ENCODE results near the gene IFT43. TPM values are rescaled to one million over a fixed set of nuclear protein-coding genes. Genes with fewer than 3 reads are reported as not detected.

IFT43 gene
- total RNA-seq, 1 donor from 2014 or later: 8.9 TPM

GRCh38 chr14:76011930-76012329, 26.4 kb downstream of the IFT43 start:
- no peaks in the 10 kb centered on the region for H3K27me3 Mint-ChIP-seq
- no peak overlapping the region for H3K4me3 Mint-ChIP-seq
- DNase-seq: no peak
- intact Hi-C loops (cut with micrococcal nuclease): no loop called here
- no peaks in the 10 kb centered on the region for H3K4me1 Mint-ChIP-seq
- H3K9me3 Mint-ChIP-seq: peaks cover under 1% of the 10 kb centered on the region
- H3K27ac Mint-ChIP-seq: no peak overlapping the region
- no peaks in the 10 kb centered on the region for H3K36me3 Mint-ChIP-seq (ENCODE audit: low read depth)

GRCh38 chr14:76012354-76012753, 26.8 kb downstream of the IFT43 start:
- DNase-seq: no peak
- H3K4me3 Mint-ChIP-seq: no peak overlapping the region
- H3K36me3 Mint-ChIP-seq (ENCODE audit: low read depth): no peaks in the 10 kb centered on the region
- intact Hi-C loops (cut with micrococcal nuclease): no loop called here
- H3K27ac Mint-ChIP-seq: no peak overlapping the region
- H3K27me3 Mint-ChIP-seq: no peaks in the 10 kb centered on the region
- H3K4me1 Mint-ChIP-seq: no peaks in the 10 kb centered on the region
- H3K9me3 Mint-ChIP-seq: peaks cover 4% of the 10 kb centered on the region

GRCh38 chr14:76015191-76015590, 29.6 kb downstream of the IFT43 start:
- no peak overlapping the region for H3K4me3 Mint-ChIP-seq
- no peak for DNase-seq
- H3K9me3 Mint-ChIP-seq: peaks cover 17% of the 10 kb centered on the region
- H3K4me1 Mint-ChIP-seq: no peaks in the 10 kb centered on the region
- intact Hi-C loops (cut with micrococcal nuclease): no loop called here
- H3K27me3 Mint-ChIP-seq: no peaks in the 10 kb centered on the region
- peaks cover 8% of the 10 kb centered on the region for H3K36me3 Mint-ChIP-seq (ENCODE audit: low read depth)
- H3K27ac Mint-ChIP-seq: no peak overlapping the region

GRCh38 chr14:76015668-76016067, 30.1 kb downstream of the IFT43 start:
- intact Hi-C loops (cut with micrococcal nuclease): no loop called here
- Mint-ChIP-seq H3K27ac (no peak overlapping the region), H3K4me1 (no peaks in the 10 kb centered on the region), H3K27me3 (no peaks in the 10 kb centered on the region), H3K36me3 (ENCODE audit: low read depth) (peaks cover 10% of the 10 kb centered on the region), H3K4me3 (no peak overlapping the region), H3K9me3 (peaks cover 22% of the 10 kb centered on the region)
- DNase-seq: no peak

GRCh38 chr14:76019676-76020075, 34.1 kb downstream of the IFT43 start:
- no peak overlapping the region for H3K4me3 Mint-ChIP-seq
- no peaks in the 10 kb centered on the region for H3K27me3 Mint-ChIP-seq
- peaks cover 2% of the 10 kb centered on the region for H3K4me1 Mint-ChIP-seq
- peaks cover 10% of the 10 kb centered on the region for H3K36me3 Mint-ChIP-seq (ENCODE audit: low read depth)
- H3K27ac Mint-ChIP-seq: no peak overlapping the region
- DNase-seq: no peak
- peaks cover 22% of the 10 kb centered on the region for H3K9me3 Mint-ChIP-seq
- intact Hi-C loops (cut with micrococcal nuclease): no loop called here

- no peak overlapping the region for H3K4me3 Mint-ChIP-seq
- intact Hi-C loops (cut with micrococcal nuclease): no loop called here
- peaks cover 15% of the 10 kb centered on the region for H3K9me3 Mint-ChIP-seq
- DNase-seq: no peak
- H3K27ac Mint-ChIP-seq: no peak overlapping the region
- no peaks in the 10 kb centered on the region for H3K27me3 Mint-ChIP-seq
- peaks cover 2% of the 10 kb centered on the region for H3K4me1 Mint-ChIP-seq
- peaks cover 10% of the 10 kb centered on the region for H3K36me3 Mint-ChIP-seq (ENCODE audit: low read depth)
These were observed 37.4 kb downstream of the IFT43 start for GRCh38 chr14:76022991-76023390.

GRCh38 chr14:76023757-76024156, 38.2 kb downstream of the IFT43 start:
- intact Hi-C loops (cut with micrococcal nuclease): no loop called here
- Mint-ChIP-seq H3K4me3 (no peak overlapping the region), H3K4me1 (peaks cover 2% of the 10 kb centered on the region), H3K9me3 (peaks cover 15% of the 10 kb centered on the region), H3K36me3 (ENCODE audit: low read depth) (peaks cover 10% of the 10 kb centered on the region), H3K27ac (no peak overlapping the region), H3K27me3 (no peaks in the 10 kb centered on the region)
- no peak for DNase-seq

GRCh38 chr14:76024211-76024907, 38.8 kb downstream of the IFT43 start:
- peaks cover 2% of the 10 kb centered on the region for H3K4me1 Mint-ChIP-seq
- DNase-seq: no peak
- peaks cover 9% of the 10 kb centered on the region for H3K36me3 Mint-ChIP-seq (ENCODE audit: low read depth)
- intact Hi-C loops (cut with micrococcal nuclease): no loop called here
- H3K4me3 Mint-ChIP-seq: no peak overlapping the region
- H3K27ac Mint-ChIP-seq: no peak overlapping the region
- H3K27me3 Mint-ChIP-seq: no peaks in the 10 kb centered on the region
- peaks cover 13% of the 10 kb centered on the region for H3K9me3 Mint-ChIP-seq

- intact Hi-C loops (cut with micrococcal nuclease): no loop called here
- H3K4me3 Mint-ChIP-seq: no peak overlapping the region
- H3K4me1 Mint-ChIP-seq: no peaks in the 10 kb centered on the region
- no peaks in the 10 kb centered on the region for H3K36me3 Mint-ChIP-seq (ENCODE audit: low read depth)
- H3K9me3 Mint-ChIP-seq: no peaks in the 10 kb centered on the region
- DNase-seq: no peak
- H3K27ac Mint-ChIP-seq: no peak overlapping the region
- no peaks in the 10 kb centered on the region for H3K27me3 Mint-ChIP-seq
These were observed 49.0 kb downstream of the IFT43 start for GRCh38 chr14:76034566-76034965.

GRCh38 chr14:76040704-76041103, 55.1 kb downstream of the IFT43 start:
- H3K27me3 Mint-ChIP-seq: no peaks in the 10 kb centered on the region
- no peaks in the 10 kb centered on the region for H3K36me3 Mint-ChIP-seq (ENCODE audit: low read depth)
- no peak for DNase-seq
- no peak overlapping the region for H3K27ac Mint-ChIP-seq
- H3K9me3 Mint-ChIP-seq: no peaks in the 10 kb centered on the region
- no peaks in the 10 kb centered on the region for H3K4me1 Mint-ChIP-seq
- intact Hi-C loops (cut with micrococcal nuclease): no loop called here
- no peak overlapping the region for H3K4me3 Mint-ChIP-seq

- Mint-ChIP-seq H3K4me1 (no peaks in the 10 kb centered on the region), H3K4me3 (no peak overlapping the region), H3K27ac (no peak overlapping the region), H3K36me3 (ENCODE audit: low read depth) (no peaks in the 10 kb centered on the region), H3K27me3 (no peaks in the 10 kb centered on the region), H3K9me3 (no peaks in the 10 kb centered on the region)
- DNase-seq: no peak
- intact Hi-C loops (cut with micrococcal nuclease): no loop called here
These were observed 60.2 kb downstream of the IFT43 start for GRCh38 chr14:76045773-76046172.

- intact Hi-C loops (cut with micrococcal nuclease): loop anchor here (5.0 kb wide), 1 partner anchor 597 kb away; no protein-coding TSS in a partner anchor
- Mint-ChIP-seq H3K27ac (no peak overlapping the region), H3K36me3 (ENCODE audit: low read depth) (no peaks in the 10 kb centered on the region), H3K27me3 (no peaks in the 10 kb centered on the region), H3K4me3 (no peak overlapping the region), H3K9me3 (no peaks in the 10 kb centered on the region), H3K4me1 (no peaks in the 10 kb centered on the region)
- no peak for DNase-seq
These were observed 64.7 kb downstream of the IFT43 start for GRCh38 chr14:76050250-76050649.

- H3K9me3 Mint-ChIP-seq: no peaks in the 10 kb centered on the region
These were observed 65.3 kb downstream of the IFT43 start for GRCh38 chr14:76050797-76051392.

GRCh38 chr14:76051717-76052465, 66.3 kb downstream of the IFT43 start:
- Mint-ChIP-seq H3K4me1 (no peaks in the 10 kb centered on the region), H3K27me3 (no peaks in the 10 kb centered on the region), H3K27ac (no peak overlapping the region), H3K4me3 (no peak overlapping the region), H3K9me3 (no peaks in the 10 kb centered on the region), H3K36me3 (ENCODE audit: low read depth) (no peaks in the 10 kb centered on the region)
- no peak for DNase-seq
- intact Hi-C loops (cut with micrococcal nuclease): loop anchor here (1.0 to 5.0 kb wide), 3 partner anchors 301 to 595 kb away; no protein-coding TSS in a partner anchor

More at GRCh38 chr14:76050797-76051392, 65.3 kb downstream of the IFT43 start:
- intact Hi-C loops (cut with micrococcal nuclease): loop anchor here (1.0 to 5.0 kb wide), 3 partner anchors 302 to 596 kb away; no protein-coding TSS in a partner anchor
- peak; percentile 89 for DNase-seq
- H3K4me3 Mint-ChIP-seq: no peak overlapping the region
- H3K27me3 Mint-ChIP-seq: no peaks in the 10 kb centered on the region
- H3K36me3 Mint-ChIP-seq (ENCODE audit: low read depth): no peaks in the 10 kb centered on the region
- no peak overlapping the region for H3K27ac Mint-ChIP-seq
- no peaks in the 10 kb centered on the region for H3K4me1 Mint-ChIP-seq

Measured in activated CD4-positive, alpha-beta T cell treated with anti-CD3 and anti-CD28 coated beads, Interleukin-2, amount 10 ng/mL, durations not matched to agents 24 days and 14 days (primary cell).